Measurements from ENCODE around the gene DIO1. TPM values are rescaled to one million over a fixed set of nuclear protein-coding genes. Genes with fewer than 3 reads are reported as not detected.
A peak's percentile ranks its signal among the peaks of the same experiment; 100 is the strongest.

DIO1 gene
- total and polyA plus RNA-seq, 9 of the 15 experiments (the other 6 are each of a cell fraction or from before 2014, with no cell fraction given) = not detected

DNA sequence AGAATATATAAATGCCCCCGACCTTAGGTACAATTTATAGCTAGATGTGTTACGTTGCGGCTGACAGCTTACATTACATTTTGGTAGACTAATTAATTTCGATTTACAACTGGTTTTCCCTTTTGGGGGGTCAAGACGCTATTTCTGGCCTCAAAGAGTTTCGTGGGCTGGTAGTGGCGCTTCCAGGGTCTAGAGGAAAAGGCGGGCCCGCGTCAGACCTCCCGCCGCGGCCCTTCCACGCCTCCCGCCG is 51.1 kb downstream of the DIO1 start (continued):
- no peak for TF ChIP-seq ZBTB11 (CRISPR knock-in tag; IDR thresholded peaks at IDR 0.05)
- no peak for TF ChIP-seq CC2D1A (IDR thresholded peaks at IDR 0.05)
- no peak for TF ChIP-seq STAG1 (CRISPR knock-in tag; IDR thresholded peaks at IDR 0.05; ENCODE audit: borderline replicate concordance)
- no peak for TF ChIP-seq ZFP91 (CRISPR knock-in tag; IDR thresholded peaks at IDR 0.05)
- no peak for TF ChIP-seq MTA1 (IDR thresholded peaks at IDR 0.05; ENCODE audit: borderline replicate concordance)
- TF ChIP-seq RBM34 (IDR thresholded peaks at IDR 0.05; ENCODE audit: borderline replicate concordance, insufficient read depth, low read length) = no peak
- no peak for TF ChIP-seq ZNF354B (CRISPR knock-in tag; IDR thresholded peaks at IDR 0.05)
- TF ChIP-seq BRD9 (IDR thresholded peaks at IDR 0.05; ENCODE audit: low read depth, partially characterized antibody) = no peak
- TF ChIP-seq DNMT1 (IDR thresholded peaks at IDR 0.05) = no peak
- no peak for TF ChIP-seq SRSF9 (IDR thresholded peaks at IDR 0.05; ENCODE audit: borderline replicate concordance, low read depth, low read length)
- TF ChIP-seq TCF7L2 (IDR thresholded peaks at IDR 0.05; ENCODE audit: low read depth, low read length) = no peak
- TF ChIP-seq, protein P1, sequence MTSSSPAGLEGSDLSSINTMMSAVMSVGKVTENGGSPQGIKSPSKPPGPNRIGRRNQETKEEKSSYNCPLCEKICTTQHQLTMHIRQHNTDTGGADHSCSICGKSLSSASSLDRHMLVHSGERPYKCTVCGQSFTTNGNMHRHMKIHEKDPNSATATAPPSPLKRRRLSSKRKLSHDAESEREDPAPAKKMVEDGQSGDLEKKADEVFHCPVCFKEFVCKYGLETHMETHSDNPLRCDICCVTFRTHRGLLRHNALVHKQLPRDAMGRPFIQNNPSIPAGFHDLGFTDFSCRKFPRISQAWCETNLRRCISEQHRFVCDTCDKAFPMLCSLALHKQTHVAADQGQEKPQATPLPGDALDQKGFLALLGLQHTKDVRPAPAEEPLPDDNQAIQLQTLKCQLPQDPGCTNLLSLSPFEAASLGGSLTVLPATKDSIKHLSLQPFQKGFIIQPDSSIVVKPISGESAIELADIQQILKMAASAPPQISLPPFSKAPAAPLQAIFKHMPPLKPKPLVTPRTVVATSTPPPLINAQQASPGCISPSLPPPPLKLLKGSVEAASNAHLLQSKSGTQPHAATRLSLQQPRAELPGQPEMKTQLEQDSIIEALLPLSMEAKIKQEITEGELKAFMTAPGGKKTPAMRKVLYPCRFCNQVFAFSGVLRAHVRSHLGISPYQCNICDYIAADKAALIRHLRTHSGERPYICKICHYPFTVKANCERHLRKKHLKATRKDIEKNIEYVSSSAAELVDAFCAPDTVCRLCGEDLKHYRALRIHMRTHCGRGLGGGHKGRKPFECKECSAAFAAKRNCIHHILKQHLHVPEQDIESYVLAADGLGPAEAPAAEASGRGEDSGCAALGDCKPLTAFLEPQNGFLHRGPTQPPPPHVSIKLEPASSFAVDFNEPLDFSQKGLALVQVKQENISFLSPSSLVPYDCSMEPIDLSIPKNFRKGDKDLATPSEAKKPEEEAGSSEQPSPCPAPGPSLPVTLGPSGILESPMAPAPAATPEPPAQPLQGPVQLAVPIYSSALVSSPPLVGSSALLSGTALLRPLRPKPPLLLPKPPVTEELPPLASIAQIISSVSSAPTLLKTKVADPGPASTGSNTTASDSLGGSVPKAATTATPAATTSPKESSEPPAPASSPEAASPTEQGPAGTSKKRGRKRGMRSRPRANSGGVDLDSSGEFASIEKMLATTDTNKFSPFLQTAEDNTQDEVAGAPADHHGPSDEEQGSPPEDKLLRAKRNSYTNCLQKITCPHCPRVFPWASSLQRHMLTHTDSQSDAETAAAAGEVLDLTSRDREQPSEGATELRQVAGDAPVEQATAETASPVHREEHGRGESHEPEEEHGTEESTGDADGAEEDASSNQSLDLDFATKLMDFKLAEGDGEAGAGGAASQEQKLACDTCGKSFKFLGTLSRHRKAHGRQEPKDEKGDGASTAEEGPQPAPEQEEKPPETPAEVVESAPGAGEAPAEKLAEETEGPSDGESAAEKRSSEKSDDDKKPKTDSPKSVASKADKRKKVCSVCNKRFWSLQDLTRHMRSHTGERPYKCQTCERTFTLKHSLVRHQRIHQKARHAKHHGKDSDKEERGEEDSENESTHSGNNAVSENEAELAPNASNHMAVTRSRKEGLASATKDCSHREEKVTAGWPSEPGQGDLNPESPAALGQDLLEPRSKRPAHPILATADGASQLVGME (CRISPR knock-in tag; IDR thresholded peaks at IDR 0.05) = 0 out of 2 replicates have a peak, but pooled peaks have one; percentile 13
- TF ChIP-seq E2F4 (CRISPR knock-in tag; IDR thresholded peaks at IDR 0.05; ENCODE audit: low read depth) = no peak
- TF ChIP-seq SMAD4 (CRISPR knock-in tag; conservative IDR thresholded peaks at IDR 0.05) = peak; percentile 79
- no peak for TF ChIP-seq TBL1XR1 (IDR thresholded peaks at IDR 0.05; ENCODE audit: low read length in 2 of 2)
- no peak for TF ChIP-seq HSF4 (CRISPR knock-in tag; IDR thresholded peaks at IDR 0.05; ENCODE audit: borderline replicate concordance)
- no peak for TF ChIP-seq ZNF586 (CRISPR knock-in tag; conservative IDR thresholded peaks at IDR 0.05)
- no peak for TF ChIP-seq ZNF324 (CRISPR knock-in tag; IDR thresholded peaks at IDR 0.05)
